Thoracic aorta (tissue), 2 donors: ENCODE data around the gene BMP7. TPM values are rescaled to one million over a fixed set of nuclear protein-coding genes. Genes with fewer than 3 reads are reported as not detected.

Experiments
- ATAC-seq: fragments of 150-250 bp; one replicate; pipeline ENCODE4 v1.8.0; 2017; ENCODE audit warnings: low read depth; ENCODE audit not compliant: insufficient number of reproducible peaks, low FRiP score
- DNase-seq: peaks from one replicate; pipeline ENCODE4 v3.0.0-alpha.2; 2020; ENCODE audit warnings: low spot score
- H3K27ac ChIP-seq, 2 donors: fragments of 200-600 bp; sonication (generic); 1 replicate in 1 of 2; 2 replicates in 1 of 2; pipeline ENCODE4 v1.5.1; 2016; ENCODE audit warnings: mild to moderate bottlenecking in 2 of 2, moderate library complexity in 2 of 2
- H3K27me3 ChIP-seq: fragments of 200-600 bp; sonication (generic); replicated peaks from 2 replicates; pipeline ENCODE4 v1.6.0; 2016; ENCODE audit warnings: mild to moderate bottlenecking; ENCODE audit not compliant: insufficient read depth
- H3K36me3 ChIP-seq: fragments of 200-600 bp; sonication (generic); one replicate; pipeline ENCODE4 v1.5.1; 2016
- H3K4me1 ChIP-seq, 2 donors: fragments of 200-600 bp; sonication (generic); 1 replicate in 1 of 2; 2 replicates in 1 of 2; pipeline versions ENCODE4 v1.5.1 to v1.6.0; 2016; ENCODE audit warnings: low read depth in 2 of 2, mild to moderate bottlenecking in 1 of 2; ENCODE audit not compliant: control insufficient read depth in 1 of 2
- H3K4me3 ChIP-seq: fragments of 200-600 bp; sonication (generic); 2 replicates; pipeline ENCODE4 v1.5.1; 2016; ENCODE audit warnings: mild to moderate bottlenecking
- H3K9me3 ChIP-seq: fragments of 200-600 bp; sonication (generic); 2 replicates; pipeline ENCODE4 v1.5.1; 2016
- CTCF ChIP-seq: fragments of 200-600 bp; sonication (generic); IDR thresholded peaks from one replicate; pipeline ENCODE4 v1.5.1; 2019; ENCODE audit warnings: antibody characterized with exemption
- total RNA-seq, 2 donors: library from RNA; depleted of rRNA; stranded (reverse); fragments of >200 nt; gene quantifications; one replicate each; pipeline versions ENCODE4 v1.1.0 to v1.2.3, GENCODE V29; 2016

BMP7 gene
- total RNA-seq, 2 donors from 2014 or later = 1.5 TPM; not detected in 1

- Histone ChIP-seq H3K27ac (no peak overlapping the region), H3K4me1 (peaks cover 6 to 16% of the 10 kb centered on the region in 2 donors), H3K27me3 (no peaks in the 10 kb centered on the region), H3K9me3 (no peaks in the 10 kb centered on the region), H3K4me3 (no peak overlapping the region), H3K36me3 (no peaks in the 10 kb centered on the region)
- TF ChIP-seq CTCF = no peak
- DNase-seq (no peak), ATAC-seq (no peak)
These were observed 57.0 kb downstream of the BMP7 start for GRCh38 chr20:57209413-57209812.

GRCh38 chr20:57208198-57208597, 58.2 kb downstream of the BMP7 start:
- no peak for TF ChIP-seq CTCF
- no peak for DNase-seq
- Histone ChIP-seq H3K27ac (no peak overlapping the region), H3K27me3 (no peaks in the 10 kb centered on the region), H3K4me1 (peaks cover 6 to 15% of the 10 kb centered on the region in 2 donors), H3K4me3 (no peak overlapping the region), H3K36me3 (no peaks in the 10 kb centered on the region), H3K9me3 (no peaks in the 10 kb centered on the region)
- ATAC-seq = no peak

GRCh38 chr20:57207251-57207650, 59.2 kb downstream of the BMP7 start:
- no peaks in the 10 kb centered on the region for H3K36me3 ChIP-seq
- no peak overlapping the region for H3K27ac ChIP-seq
- H3K9me3 ChIP-seq = no peaks in the 10 kb centered on the region
- ATAC-seq (no peak), DNase-seq (no peak)
- no peaks in the 10 kb centered on the region for H3K27me3 ChIP-seq
- H3K4me3 ChIP-seq = no peak overlapping the region
- no peak for TF ChIP-seq CTCF
- peaks cover 5 to 6% of the 10 kb centered on the region in 2 donors for H3K4me1 ChIP-seq

- Histone ChIP-seq H3K27ac (no peak overlapping the region), H3K9me3 (no peaks in the 10 kb centered on the region), H3K4me1 (no peaks in the 10 kb centered on the region), H3K27me3 (no peaks in the 10 kb centered on the region), H3K36me3 (no peaks in the 10 kb centered on the region), H3K4me3 (no peak overlapping the region)
- no peak for TF ChIP-seq CTCF
- ATAC-seq (no peak), DNase-seq (no peak)
These were observed 60.7 kb downstream of the BMP7 start for GRCh38 chr20:57205606-57206219.

GRCh38 chr20:57203986-57204385, 62.5 kb downstream of the BMP7 start:
- DNase-seq (no peak), ATAC-seq (no peak)
- no peaks in the 10 kb centered on the region for H3K4me1 ChIP-seq
- no peaks in the 10 kb centered on the region for H3K36me3 ChIP-seq
- no peak overlapping the region for H3K27ac ChIP-seq
- H3K4me3 ChIP-seq = no peak overlapping the region
- no peaks in the 10 kb centered on the region for H3K27me3 ChIP-seq
- no peaks in the 10 kb centered on the region for H3K9me3 ChIP-seq
- TF ChIP-seq CTCF = no peak
